Type B pancreatic cell (in vitro differentiated cells): ENCODE data around the gene BTBD8. TPM values are rescaled to one million over a fixed set of nuclear protein-coding genes. Genes with fewer than 3 reads are reported as not detected.

Source experiments
- DNase-seq: peaks from one replicate; pipeline ENCODE4 v3.0.0; 2021; ENCODE audit warnings: mixed read lengths; ENCODE audit not compliant: unreplicated experiment; ENCODE audit errors: extremely low spot score
- H3K27ac Mint-ChIP-seq: 2 replicates; pipeline ENCODE4 v1.8.0; 2021; ENCODE audit warnings: mild to moderate bottlenecking, mixed read lengths
- H3K27me3 Mint-ChIP-seq: 2 replicates; pipeline ENCODE4 v1.8.0; 2021; ENCODE audit warnings: mixed read lengths
- H3K36me3 Mint-ChIP-seq: 2 replicates; pipeline ENCODE4 v1.8.0; 2021; ENCODE audit warnings: mixed read lengths
- H3K4me1 Mint-ChIP-seq: one replicate; pipeline ENCODE4 v1.8.0; 2021; ENCODE audit warnings: mixed read lengths; ENCODE audit not compliant: unreplicated experiment
- H3K4me3 Mint-ChIP-seq: 2 replicates; pipeline ENCODE4 v1.8.0; 2021; ENCODE audit warnings: mild to moderate bottlenecking, mixed read lengths
- H3K9me3 Mint-ChIP-seq: 2 replicates; pipeline ENCODE4 v1.8.0; 2021; ENCODE audit warnings: mixed read lengths
- CTCF ChIP-seq: fragments of 200-600 bp; sonication (generic); conservative IDR thresholded peaks from 2 replicates; pipeline ENCODE4 v1.5.0; 2021; ENCODE audit warnings: antibody characterized with exemption, mild to moderate bottlenecking
- total RNA-seq: library from RNA; stranded (reverse); gene quantifications from 2 replicates; pipeline ENCODE4 v1.2.1, GENCODE V29; 2021; ENCODE audit warnings: low replicate concordance

BTBD8 gene
- total RNA-seq, 1 donor from 2014 or later = 4.8 TPM

GRCh38 chr1:92217721-92218120 is 137.6 kb downstream of the BTBD8 start, which contains the start of gene C1orf146:
TSS of gene C1orf146 (plus strand) at chr1:92217915. CDS start at chr1:92231421, 13,506 bp downstream.
- H3K27ac Mint-ChIP-seq = no peak within 1 kb of the TSS
- H3K9me3 Mint-ChIP-seq = no peaks in the 10 kb centered on the region
- no peak for DNase-seq
- no peaks in the 10 kb centered on the region for H3K4me1 Mint-ChIP-seq
- no peaks in the 10 kb centered on the region for H3K27me3 Mint-ChIP-seq
- TF ChIP-seq CTCF = no peak
- no peaks in the 10 kb centered on the region for H3K36me3 Mint-ChIP-seq
- no peak within 1 kb of the TSS for H3K4me3 Mint-ChIP-seq

- Mint-ChIP-seq H3K36me3 (no peaks in the 10 kb centered on the region), H3K4me1 (no peaks in the 10 kb centered on the region), H3K27ac (no peak overlapping the region), H3K9me3 (no peaks in the 10 kb centered on the region), H3K27me3 (no peaks in the 10 kb centered on the region), H3K4me3 (no peak overlapping the region)
- no peak for TF ChIP-seq CTCF
- no peak for DNase-seq
Measured at GRCh38 chr1:92218559-92218958, 138.4 kb downstream of the BTBD8 start.

DNA sequence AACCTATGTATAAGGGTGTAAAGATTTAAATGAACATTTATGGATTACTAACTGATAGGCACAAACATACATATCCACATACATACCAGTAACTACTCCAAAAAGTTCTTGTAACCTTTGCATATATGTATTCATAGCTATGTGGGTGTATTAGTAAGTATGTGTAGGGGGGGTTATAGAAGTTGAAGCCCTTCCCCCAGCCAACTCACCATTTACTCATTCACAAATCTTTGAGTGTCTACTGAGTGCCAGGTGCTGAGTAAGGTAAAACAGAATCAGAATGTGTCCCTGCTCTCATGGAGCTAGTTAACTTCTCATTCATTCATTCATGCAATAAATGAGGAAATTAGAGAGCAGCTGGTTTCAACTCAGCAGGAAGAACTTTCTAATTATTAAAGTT is 138.9 kb downstream of the BTBD8 start:
- DNase-seq = no peak
- H3K4me1 Mint-ChIP-seq = no peaks in the 10 kb centered on the region
- H3K27me3 Mint-ChIP-seq = no peaks in the 10 kb centered on the region
- no peak for TF ChIP-seq CTCF
- H3K36me3 Mint-ChIP-seq = no peaks in the 10 kb centered on the region
- H3K27ac Mint-ChIP-seq = no peak overlapping the region
- H3K9me3 Mint-ChIP-seq = no peaks in the 10 kb centered on the region
- no peak overlapping the region for H3K4me3 Mint-ChIP-seq

DNA sequence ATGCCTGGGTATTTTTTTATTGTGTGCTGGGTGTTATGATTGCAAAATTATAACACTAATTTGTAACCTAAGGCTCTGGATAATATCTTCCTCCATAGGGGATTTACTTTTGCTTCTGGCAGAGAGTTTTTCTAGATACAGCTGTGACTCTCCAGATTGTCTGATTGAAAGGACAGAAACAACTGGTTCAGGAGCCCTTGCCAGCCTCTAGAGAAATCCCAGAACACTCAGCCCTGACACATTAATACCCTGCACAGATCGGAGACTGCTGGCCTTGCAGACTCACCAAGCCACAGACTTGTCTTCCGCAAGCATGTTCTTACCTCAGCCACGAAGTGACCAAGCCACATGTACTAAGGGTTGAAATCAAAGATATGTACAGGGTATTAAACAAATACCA is 148.3 kb downstream of the BTBD8 start:
- H3K4me3 Mint-ChIP-seq = no peak overlapping the region
- H3K27ac Mint-ChIP-seq = no peak overlapping the region
- H3K36me3 Mint-ChIP-seq = no peaks in the 10 kb centered on the region
- no peaks in the 10 kb centered on the region for H3K9me3 Mint-ChIP-seq
- no peak for DNase-seq
- no peaks in the 10 kb centered on the region for H3K4me1 Mint-ChIP-seq
- no peak for TF ChIP-seq CTCF
- H3K27me3 Mint-ChIP-seq = no peaks in the 10 kb centered on the region

GRCh38 chr1:92230736-92231135 is 150.6 kb downstream of the BTBD8 start:
- H3K27me3 Mint-ChIP-seq = no peaks in the 10 kb centered on the region
- H3K27ac Mint-ChIP-seq = no peak overlapping the region
- no peak for TF ChIP-seq CTCF
- H3K36me3 Mint-ChIP-seq = no peaks in the 10 kb centered on the region
- H3K9me3 Mint-ChIP-seq = no peaks in the 10 kb centered on the region
- no peak overlapping the region for H3K4me3 Mint-ChIP-seq
- no peaks in the 10 kb centered on the region for H3K4me1 Mint-ChIP-seq
- DNase-seq = no peak

Other genes with a start within 250 kb of the BTBD8 start
- gene TGFBR3, start 194.2 kb upstream of the BTBD8 start, total RNA-seq = 22.2 and 33.5 TPM in 2 replicates
- gene BRDT, start 130.9 kb upstream of the BTBD8 start, total RNA-seq = not detected in 2 replicates
- gene EPHX4, start 50.4 kb upstream of the BTBD8 start, total RNA-seq = 0.63 and 0.64 TPM in 2 replicates
- gene SETSIP, start 4.9 kb upstream of the BTBD8 start, total RNA-seq = not detected in 2 replicates
- not detected in 2 replicates for gene C1orf146, start 137.6 kb downstream of the BTBD8 start, total RNA-seq
- gene GLMN, start 218.6 kb downstream of the BTBD8 start, total RNA-seq = 11.1 and 19.9 TPM in 2 replicates
- 31.9 and 42.3 TPM in 2 replicates for gene RPAP2, start 218.7 kb downstream of the BTBD8 start, total RNA-seq